ENCODE data around the gene MIER2. TPM values are rescaled to one million over a fixed set of nuclear protein-coding genes. Genes with fewer than 3 reads are reported as not detected.
A peak's percentile ranks its signal among the peaks of the same experiment; 100 is the strongest.

Gene MIER2
- total RNA-seq, 1 donor from 2014 or later = 15.0 TPM

GRCh38 chr19:347946-348861, 3.6 kb upstream of the MIER2 start:
- H3K27ac Mint-ChIP-seq = no peak overlapping the region
- CTCF ChIA-PET = no interaction called here
- peaks cover 17% of the 10 kb centered on the region for H3K4me1 Mint-ChIP-seq
- H3K9me3 Mint-ChIP-seq = peaks cover 6% of the 10 kb centered on the region
- no peak overlapping the region for H3K4me3 Mint-ChIP-seq
- TF ChIP-seq CTCF (IDR thresholded peaks at IDR 0.05) = no peak
- no peaks in the 10 kb centered on the region for H3K27me3 Mint-ChIP-seq
- no peak for ATAC-seq (ENCODE audit: low read depth)
- peaks cover 4% of the 10 kb centered on the region for H3K36me3 Mint-ChIP-seq (ENCODE audit: low read depth)
- DNase-seq = no peak
- intact Hi-C loops (cut with micrococcal nuclease) = loop anchor here (10.0 kb wide), 1 partner anchor 157 kb away; the partner anchor contains the start of gene TPGS1
- POLR2A ChIA-PET = no interaction called here

- intact Hi-C loops (cut with micrococcal nuclease) = loop anchor here (10.0 kb wide), 1 partner anchor 159 kb away; the partner anchor contains the start of gene TPGS1
- Mint-ChIP-seq H3K27me3 (no peaks in the 10 kb centered on the region), H3K9me3 (no peaks in the 10 kb centered on the region), H3K36me3 (ENCODE audit: low read depth) (peaks cover 6% of the 10 kb centered on the region), H3K27ac (peak overlapping the region; percentile 37), H3K4me1 (peaks cover 45% of the 10 kb centered on the region), H3K4me3 (peak overlapping the region; percentile 81)
- no peak for TF ChIP-seq CTCF (IDR thresholded peaks at IDR 0.05)
- POLR2A ChIA-PET = no interaction called here
- CTCF ChIA-PET = interaction anchor here (0.8 kb wide), 1 partner anchor 161 kb away, joined by 4 read pairs; no protein-coding TSS in a partner anchor
- ATAC-seq (ENCODE audit: low read depth) = no peak
- no peak for DNase-seq
Measured at GRCh38 chr19:345320-345879, 804 bp upstream of the MIER2 start.

GRCh38 chr19:343941-344624, 513 bp downstream of the MIER2 start:
- Mint-ChIP-seq H3K4me3 (peak overlapping the region; percentile 85), H3K4me1 (peaks cover 51% of the 10 kb centered on the region), H3K36me3 (ENCODE audit: low read depth) (peaks cover 17% of the 10 kb centered on the region), H3K27me3 (no peaks in the 10 kb centered on the region), H3K27ac (peak overlapping the region; percentile 24), H3K9me3 (no peaks in the 10 kb centered on the region)
- ChIA-PET POLR2A (no interaction called here), CTCF (interaction anchor here (0.8 kb wide), 1 partner anchor 162 kb away, joined by 4 read pairs; no protein-coding TSS in a partner anchor)
- intact Hi-C loops (cut with micrococcal nuclease) = loop anchor here (10.0 kb wide), 1 partner anchor 161 kb away; the partner anchor contains the start of gene TPGS1
- DNase-seq (no peak), ATAC-seq (ENCODE audit: low read depth) (peak; percentile 54)
- no peak for TF ChIP-seq CTCF (IDR thresholded peaks at IDR 0.05)

- H3K9me3 Mint-ChIP-seq = no peaks in the 10 kb centered on the region
- H3K4me3 Mint-ChIP-seq = peak overlapping the region; percentile 85
- H3K36me3 Mint-ChIP-seq (ENCODE audit: low read depth) = peaks cover 19% of the 10 kb centered on the region
- no peak for DNase-seq
- H3K27me3 Mint-ChIP-seq = no peaks in the 10 kb centered on the region
- ChIA-PET CTCF (no interaction called here), POLR2A (no interaction called here)
- TF ChIP-seq CTCF (IDR thresholded peaks at IDR 0.05) = no peak
- H3K4me1 Mint-ChIP-seq = peaks cover 53% of the 10 kb centered on the region
- peak overlapping the region; percentile 24 for H3K27ac Mint-ChIP-seq
- intact Hi-C loops (cut with micrococcal nuclease) = loop anchor here (10.0 kb wide), 1 partner anchor 161 kb away; the partner anchor contains the start of gene TPGS1
- no peak for ATAC-seq (ENCODE audit: low read depth)
Measured at GRCh38 chr19:343451-343931, 1.1 kb downstream of the MIER2 start.

Measured in activated B cell treated with CpG ODN at 0.5 μM for 24 hours (primary cell).